A549 (cell line): ENCODE measurements around the gene ORC3.

Experiments used
- CBX8 ChIP-seq: fragments of 200-600 bp; sonication (generic); IDR thresholded peaks from 2 replicates; pipeline ENCODE4 v1.6.1; 2016
- CHD2 ChIP-seq: fragments of 150-350 bp; IDR thresholded peaks from 2 replicates; pipeline ENCODE4 v1.6.1; 2014; ENCODE audit warnings: low read length; ENCODE audit not compliant: partially characterized antibody
- EP300 ChIP-seq, 2 experiments: fragments of >200 bp; sonication (Bioruptor Twin); formaldehyde crosslinking; IDR thresholded peaks; 2 replicates in 1 of 2; 3 replicates in 1 of 2; pipeline ENCODE4 v1.6.1; 2016 to 2017
- HOXA7 ChIP-seq: fragments of 250-450 bp; sonication (Bioruptor Pico); IDR thresholded peaks from 2 replicates; pipeline ENCODE4 v1.5.0; 2020; ENCODE audit warnings: mild to moderate bottlenecking, moderate library complexity
- JUN ChIP-seq, 2 experiments: fragments of >200 bp; sonication (Bioruptor Twin); formaldehyde crosslinking; IDR thresholded peaks; 2 replicates in 1 of 2; 3 replicates in 1 of 2; pipeline ENCODE4 v1.6.1; 2016 to 2017
- KDM5A ChIP-seq: fragments of 200-600 bp; sonication (generic); IDR thresholded peaks from 2 replicates; pipeline ENCODE4 v1.6.1; 2016; ENCODE audit warnings: antibody characterized with exemption, mild to moderate bottlenecking
- POLR2A ChIP-seq: IDR thresholded peaks from 2 replicates; pipeline ENCODE4 v1.6.1; 2012; ENCODE audit warnings: mild to moderate bottlenecking, low read length
- POLR2AphosphoS2 ChIP-seq: conservative IDR thresholded peaks from 2 replicates; pipeline ENCODE4 v1.6.1; 2012; ENCODE audit warnings: low read length, improper control_type of control experiment, inconsistent platforms
- RCOR1 ChIP-seq: fragments of 150-350 bp; IDR thresholded peaks from 2 replicates; pipeline ENCODE4 v1.6.1; 2014; ENCODE audit warnings: antibody characterized with exemption, low read length, low read depth
- TF ChIP-seq, protein P1 (sequence below): fragments of >200 bp; sonication (Bioruptor Twin); formaldehyde crosslinking; IDR thresholded peaks from 3 replicates; pipeline ENCODE4 v1.5.1; 2016
- TF ChIP-seq, protein P2 (sequence below): fragments of 200-600 bp; sonication (generic); IDR thresholded peaks from 2 replicates; pipeline ENCODE4 v1.6.1; 2016; ENCODE audit warnings: antibody characterized with exemption, mild to moderate bottlenecking, moderate library complexity
- TF ChIP-seq, protein P3 (sequence below): fragments of 150-350 bp; IDR thresholded peaks from 2 replicates; pipeline ENCODE4 v1.6.1; 2014; ENCODE audit warnings: low read depth, mild to moderate bottlenecking, low read length
- TF ChIP-seq, protein P4 (sequence below): fragments of >200 bp; sonication (Bioruptor Twin); formaldehyde crosslinking; IDR thresholded peaks from 3 replicates; pipeline ENCODE4 v1.6.1; 2016
- TF ChIP-seq, protein P5 (sequence below): fragments of 450-650 bp; IDR thresholded peaks from 2 replicates; pipeline ENCODE4 v1.6.1; 2014; ENCODE audit warnings: antibody characterized with exemption

DNA sequence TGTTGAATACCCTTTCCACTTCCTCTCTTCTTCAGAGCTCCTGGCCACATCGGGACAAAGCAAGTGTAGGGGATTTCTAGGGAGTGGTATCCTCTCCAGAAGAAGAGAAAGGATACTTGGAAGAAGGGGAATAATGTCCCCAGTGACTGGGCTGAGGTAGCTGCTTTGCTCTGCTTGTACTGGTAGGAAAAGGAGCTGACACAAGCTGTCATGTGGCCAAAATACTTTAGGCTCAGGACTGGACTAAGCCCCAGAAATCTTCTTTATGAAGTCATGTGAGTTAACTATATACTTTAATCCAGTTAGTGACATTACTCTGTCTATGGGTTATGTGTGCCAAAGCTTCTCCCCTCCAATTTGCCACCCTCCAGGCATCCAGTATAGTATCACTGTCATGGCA, 71.6 kb downstream of the ORC3 start:
- TF ChIP-seq, protein P1, sequence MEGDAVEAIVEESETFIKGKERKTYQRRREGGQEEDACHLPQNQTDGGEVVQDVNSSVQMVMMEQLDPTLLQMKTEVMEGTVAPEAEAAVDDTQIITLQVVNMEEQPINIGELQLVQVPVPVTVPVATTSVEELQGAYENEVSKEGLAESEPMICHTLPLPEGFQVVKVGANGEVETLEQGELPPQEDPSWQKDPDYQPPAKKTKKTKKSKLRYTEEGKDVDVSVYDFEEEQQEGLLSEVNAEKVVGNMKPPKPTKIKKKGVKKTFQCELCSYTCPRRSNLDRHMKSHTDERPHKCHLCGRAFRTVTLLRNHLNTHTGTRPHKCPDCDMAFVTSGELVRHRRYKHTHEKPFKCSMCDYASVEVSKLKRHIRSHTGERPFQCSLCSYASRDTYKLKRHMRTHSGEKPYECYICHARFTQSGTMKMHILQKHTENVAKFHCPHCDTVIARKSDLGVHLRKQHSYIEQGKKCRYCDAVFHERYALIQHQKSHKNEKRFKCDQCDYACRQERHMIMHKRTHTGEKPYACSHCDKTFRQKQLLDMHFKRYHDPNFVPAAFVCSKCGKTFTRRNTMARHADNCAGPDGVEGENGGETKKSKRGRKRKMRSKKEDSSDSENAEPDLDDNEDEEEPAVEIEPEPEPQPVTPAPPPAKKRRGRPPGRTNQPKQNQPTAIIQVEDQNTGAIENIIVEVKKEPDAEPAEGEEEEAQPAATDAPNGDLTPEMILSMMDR: no peak
- TF ChIP-seq CBX8 (no peak), EP300 (IDR thresholded peaks at IDR 0.05) (no peak), JUN (IDR thresholded peaks at IDR 0.05) (no peak), POLR2A (no peak), RCOR1 (no peak), POLR2AphosphoS2 (no peak), CHD2 (no peak), KDM5A (no peak), HOXA7 (CRISPR knock-in tag) (no peak)
- TF ChIP-seq, protein P2, sequence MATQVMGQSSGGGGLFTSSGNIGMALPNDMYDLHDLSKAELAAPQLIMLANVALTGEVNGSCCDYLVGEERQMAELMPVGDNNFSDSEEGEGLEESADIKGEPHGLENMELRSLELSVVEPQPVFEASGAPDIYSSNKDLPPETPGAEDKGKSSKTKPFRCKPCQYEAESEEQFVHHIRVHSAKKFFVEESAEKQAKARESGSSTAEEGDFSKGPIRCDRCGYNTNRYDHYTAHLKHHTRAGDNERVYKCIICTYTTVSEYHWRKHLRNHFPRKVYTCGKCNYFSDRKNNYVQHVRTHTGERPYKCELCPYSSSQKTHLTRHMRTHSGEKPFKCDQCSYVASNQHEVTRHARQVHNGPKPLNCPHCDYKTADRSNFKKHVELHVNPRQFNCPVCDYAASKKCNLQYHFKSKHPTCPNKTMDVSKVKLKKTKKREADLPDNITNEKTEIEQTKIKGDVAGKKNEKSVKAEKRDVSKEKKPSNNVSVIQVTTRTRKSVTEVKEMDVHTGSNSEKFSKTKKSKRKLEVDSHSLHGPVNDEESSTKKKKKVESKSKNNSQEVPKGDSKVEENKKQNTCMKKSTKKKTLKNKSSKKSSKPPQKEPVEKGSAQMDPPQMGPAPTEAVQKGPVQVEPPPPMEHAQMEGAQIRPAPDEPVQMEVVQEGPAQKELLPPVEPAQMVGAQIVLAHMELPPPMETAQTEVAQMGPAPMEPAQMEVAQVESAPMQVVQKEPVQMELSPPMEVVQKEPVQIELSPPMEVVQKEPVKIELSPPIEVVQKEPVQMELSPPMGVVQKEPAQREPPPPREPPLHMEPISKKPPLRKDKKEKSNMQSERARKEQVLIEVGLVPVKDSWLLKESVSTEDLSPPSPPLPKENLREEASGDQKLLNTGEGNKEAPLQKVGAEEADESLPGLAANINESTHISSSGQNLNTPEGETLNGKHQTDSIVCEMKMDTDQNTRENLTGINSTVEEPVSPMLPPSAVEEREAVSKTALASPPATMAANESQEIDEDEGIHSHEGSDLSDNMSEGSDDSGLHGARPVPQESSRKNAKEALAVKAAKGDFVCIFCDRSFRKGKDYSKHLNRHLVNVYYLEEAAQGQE: no peak
- TF ChIP-seq, protein P3, sequence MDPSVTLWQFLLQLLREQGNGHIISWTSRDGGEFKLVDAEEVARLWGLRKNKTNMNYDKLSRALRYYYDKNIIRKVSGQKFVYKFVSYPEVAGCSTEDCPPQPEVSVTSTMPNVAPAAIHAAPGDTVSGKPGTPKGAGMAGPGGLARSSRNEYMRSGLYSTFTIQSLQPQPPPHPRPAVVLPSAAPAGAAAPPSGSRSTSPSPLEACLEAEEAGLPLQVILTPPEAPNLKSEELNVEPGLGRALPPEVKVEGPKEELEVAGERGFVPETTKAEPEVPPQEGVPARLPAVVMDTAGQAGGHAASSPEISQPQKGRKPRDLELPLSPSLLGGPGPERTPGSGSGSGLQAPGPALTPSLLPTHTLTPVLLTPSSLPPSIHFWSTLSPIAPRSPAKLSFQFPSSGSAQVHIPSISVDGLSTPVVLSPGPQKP: no peak
- TF ChIP-seq, protein P4, sequence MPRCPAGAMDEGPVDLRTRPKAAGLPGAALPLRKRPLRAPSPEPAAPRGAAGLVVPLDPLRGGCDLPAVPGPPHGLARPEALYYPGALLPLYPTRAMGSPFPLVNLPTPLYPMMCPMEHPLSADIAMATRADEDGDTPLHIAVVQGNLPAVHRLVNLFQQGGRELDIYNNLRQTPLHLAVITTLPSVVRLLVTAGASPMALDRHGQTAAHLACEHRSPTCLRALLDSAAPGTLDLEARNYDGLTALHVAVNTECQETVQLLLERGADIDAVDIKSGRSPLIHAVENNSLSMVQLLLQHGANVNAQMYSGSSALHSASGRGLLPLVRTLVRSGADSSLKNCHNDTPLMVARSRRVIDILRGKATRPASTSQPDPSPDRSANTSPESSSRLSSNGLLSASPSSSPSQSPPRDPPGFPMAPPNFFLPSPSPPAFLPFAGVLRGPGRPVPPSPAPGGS: no peak
- TF ChIP-seq, protein P5, sequence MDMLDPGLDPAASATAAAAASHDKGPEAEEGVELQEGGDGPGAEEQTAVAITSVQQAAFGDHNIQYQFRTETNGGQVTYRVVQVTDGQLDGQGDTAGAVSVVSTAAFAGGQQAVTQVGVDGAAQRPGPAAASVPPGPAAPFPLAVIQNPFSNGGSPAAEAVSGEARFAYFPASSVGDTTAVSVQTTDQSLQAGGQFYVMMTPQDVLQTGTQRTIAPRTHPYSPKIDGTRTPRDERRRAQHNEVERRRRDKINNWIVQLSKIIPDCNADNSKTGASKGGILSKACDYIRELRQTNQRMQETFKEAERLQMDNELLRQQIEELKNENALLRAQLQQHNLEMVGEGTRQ: no peak
